Activated B cell treated with CpG ODN at 0.5 μM for 24 hours (primary cell): Measurements from ENCODE around the gene CHRD. TPM values are rescaled to one million over a fixed set of nuclear protein-coding genes. Genes with fewer than 3 reads are reported as not detected.

Experiments
- ATAC-seq: fragments of 200-7000 bp; cut with Tn5 transposase; one replicate; pipeline ENCODE4 v1.10.0; 2021; ENCODE audit warnings: low read depth, mild to moderate bottlenecking, moderate library complexity
- CTCF ChIA-PET: fragments of 350-600 bp; sonication (Branson Sonifier 250); formaldehyde crosslinking; loops from one replicate; lab custom pipeline; 2021; ENCODE audit warnings: antibody characterized with exemption; lab: Charles Lee
- POLR2A ChIA-PET: fragments of 350-600 bp; sonication (Branson Sonifier 250); formaldehyde crosslinking; loops from one replicate; lab custom pipeline; 2021; ENCODE audit warnings: antibody characterized with exemption; lab: Charles Lee
- DNase-seq: peaks from one replicate; pipeline ENCODE4 v3.0.0; 2022
- H3K27ac Mint-ChIP-seq: one replicate; pipeline ENCODE4 v1.8.0; 2020; ENCODE audit warnings: mixed read lengths
- H3K27me3 Mint-ChIP-seq: one replicate; pipeline ENCODE4 v1.8.0; 2021; ENCODE audit warnings: mixed read lengths
- H3K36me3 Mint-ChIP-seq: one replicate; pipeline ENCODE4 v1.8.0; 2021; ENCODE audit warnings: low read depth, mixed read lengths
- H3K4me1 Mint-ChIP-seq: one replicate; pipeline ENCODE4 v1.8.0; 2021; ENCODE audit warnings: mixed read lengths
- H3K4me3 Mint-ChIP-seq: one replicate; pipeline ENCODE4 v1.8.0; 2020; ENCODE audit warnings: mild to moderate bottlenecking, mixed read lengths
- H3K9me3 Mint-ChIP-seq: one replicate; pipeline ENCODE4 v1.8.0; 2020; ENCODE audit warnings: mixed read lengths
- intact Hi-C: fragments of 100-400 bp; cut with micrococcal nuclease; formaldehyde crosslinking; loops from one replicate; pipeline ENCODE4 v1.15.1; 2024
- total RNA-seq: library from RNA; stranded (reverse); gene quantifications from 2 replicates; pipeline ENCODE4 v1.2.3, GENCODE V29; 2022
- TF ChIP-seq, protein P1 (sequence below): fragments of 200-600 bp; IDR thresholded peaks from one replicate; pipeline ENCODE4 v1.8.0; 2022; ENCODE audit warnings: antibody characterized with exemption, mild to moderate bottlenecking

The CHRD gene
- total RNA-seq, 1 donor from 2014 or later: not detected

GRCh38 chr3:184360929-184361531 lies 18.8 kb upstream of the CHRD start:
- intact Hi-C loops: loop anchor here (5.0 kb wide), 4 partner anchors 351 to 724 kb away; partner anchors contain the start of genes KLHL24 and MAGEF1
- TF ChIP-seq, protein P1, sequence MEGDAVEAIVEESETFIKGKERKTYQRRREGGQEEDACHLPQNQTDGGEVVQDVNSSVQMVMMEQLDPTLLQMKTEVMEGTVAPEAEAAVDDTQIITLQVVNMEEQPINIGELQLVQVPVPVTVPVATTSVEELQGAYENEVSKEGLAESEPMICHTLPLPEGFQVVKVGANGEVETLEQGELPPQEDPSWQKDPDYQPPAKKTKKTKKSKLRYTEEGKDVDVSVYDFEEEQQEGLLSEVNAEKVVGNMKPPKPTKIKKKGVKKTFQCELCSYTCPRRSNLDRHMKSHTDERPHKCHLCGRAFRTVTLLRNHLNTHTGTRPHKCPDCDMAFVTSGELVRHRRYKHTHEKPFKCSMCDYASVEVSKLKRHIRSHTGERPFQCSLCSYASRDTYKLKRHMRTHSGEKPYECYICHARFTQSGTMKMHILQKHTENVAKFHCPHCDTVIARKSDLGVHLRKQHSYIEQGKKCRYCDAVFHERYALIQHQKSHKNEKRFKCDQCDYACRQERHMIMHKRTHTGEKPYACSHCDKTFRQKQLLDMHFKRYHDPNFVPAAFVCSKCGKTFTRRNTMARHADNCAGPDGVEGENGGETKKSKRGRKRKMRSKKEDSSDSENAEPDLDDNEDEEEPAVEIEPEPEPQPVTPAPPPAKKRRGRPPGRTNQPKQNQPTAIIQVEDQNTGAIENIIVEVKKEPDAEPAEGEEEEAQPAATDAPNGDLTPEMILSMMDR: no peak
- ChIA-PET POLR2A (interaction anchor here (0.7 to 0.8 kb wide), 2 partner anchors 23 to 46 kb away, joined by 3 read pairs; no protein-coding TSS in a partner anchor), CTCF (interaction anchor here (1.1 to 1.4 kb wide), 3 partner anchors 10 to 153 kb away, joined by 3 to 4 read pairs (median 3); partner anchors contain the start of gene EEF1AKMT4)
- Mint-ChIP-seq H3K27ac (peak overlapping the region; percentile 19), H3K4me1 (peaks cover 25% of the 10 kb centered on the region), H3K36me3 (peaks cover 16% of the 10 kb centered on the region), H3K9me3 (no peaks in the 10 kb centered on the region), H3K27me3 (no peaks in the 10 kb centered on the region), H3K4me3 (peak overlapping the region; percentile 72)
- DNase-seq: no peak
- ATAC-seq: no peak

GRCh38 chr3:184361532-184361931 lies 18.3 kb upstream of the CHRD start, which contains the start of the genes CLCN2 and POLR2H:
TSS of gene CLCN2 (minus strand) at chr3:184361605. CDS start at chr3:184361479, 126 bp downstream.
TSS of gene POLR2H (plus strand) at chr3:184361710. CDS start at chr3:184363493, 1,783 bp downstream.
- TF ChIP-seq, protein P1: no peak
- POLR2A ChIA-PET: interaction anchor here (0.8 kb wide), 1 partner anchor 24 kb away, joined by 3 read pairs; no protein-coding TSS in a partner anchor
- Mint-ChIP-seq H3K9me3 (no peaks in the 10 kb centered on the region), H3K4me1 (peaks cover 25% of the 10 kb centered on the region), H3K4me3 (peak within 1 kb of the TSS; percentile 96), H3K27me3 (no peaks in the 10 kb centered on the region), H3K36me3 (peaks cover 19% of the 10 kb centered on the region), H3K27ac (peak within 1 kb of the TSS; percentile 90)
- CTCF ChIA-PET: interaction anchor here (1.1 kb wide), 1 partner anchor 152 kb away, joined by 4 read pairs; no protein-coding TSS in a partner anchor
- no peak for DNase-seq
- intact Hi-C loops: loop anchor here (5.0 kb wide), 4 partner anchors 351 to 724 kb away; partner anchors contain the start of genes KLHL24 and MAGEF1
- ATAC-seq: peak; percentile 36

GRCh38 chr3:184361932-184362667 lies 17.8 kb upstream of the CHRD start:
- ChIA-PET CTCF (interaction anchor here (1.1 kb wide), 1 partner anchor 151 kb away, joined by 4 read pairs; no protein-coding TSS in a partner anchor), POLR2A (interaction anchor here (0.6 to 1.3 kb wide), 9 partner anchors 11 to 426 kb away, joined by 3 to 7 read pairs (median 4); partner anchors contain the start of genes ABCF3, DVL3 and EIF2B5)
- Mint-ChIP-seq H3K27ac (peak overlapping the region; percentile 90), H3K9me3 (no peaks in the 10 kb centered on the region), H3K4me3 (peak overlapping the region; percentile 96), H3K36me3 (peaks cover 25% of the 10 kb centered on the region), H3K4me1 (peaks cover 25% of the 10 kb centered on the region), H3K27me3 (no peaks in the 10 kb centered on the region)
- TF ChIP-seq, protein P1: no peak
- peak; percentile 9 for ATAC-seq
- intact Hi-C loops: loop anchor here (1.0 to 5.0 kb wide), 10 partner anchors 63 to 725 kb away; partner anchors contain the start of genes ABCC5, ABCF3, KLHL24 and MAGEF1
- peak; percentile 62 for DNase-seq

- Mint-ChIP-seq H3K4me1 (peaks cover 25% of the 10 kb centered on the region), H3K9me3 (no peaks in the 10 kb centered on the region), H3K27ac (peak overlapping the region; percentile 95), H3K4me3 (peak overlapping the region; percentile 96), H3K36me3 (peaks cover 32% of the 10 kb centered on the region), H3K27me3 (no peaks in the 10 kb centered on the region)
- ChIA-PET POLR2A (interaction anchor here (0.5 to 1.3 kb wide), 12 partner anchors 10 to 425 kb away, joined by 3 to 7 read pairs (median 4); partner anchors contain the start of genes ABCF3, DVL3 and EIF2B5), CTCF (interaction anchor here (1.2 to 1.7 kb wide), 2 partner anchors 9 to 151 kb away, joined by 5 to 8 read pairs; no protein-coding TSS in a partner anchor)
- TF ChIP-seq, protein P1: no peak
- intact Hi-C loops: loop anchor here (1.0 to 5.0 kb wide), 15 partner anchors 9 to 726 kb away; partner anchors contain the start of genes ABCC5, ABCF3, EEF1AKMT4 and EIF4G1
- DNase-seq (peak; percentile 93), ATAC-seq (peak; percentile 86)
Observed at GRCh38 chr3:184362668-184363546, 16.9 kb upstream of the CHRD start.
